GM19328 (cell line): ENCODE data around the gene TMEM86A.

Experiments used
- ATAC-seq: cut with Tn5 transposase; IDR thresholded peaks from one replicate; pipeline ENCODE4 v1.9.1; 2021; ENCODE audit warnings: mild to moderate bottlenecking, moderate library complexity; ENCODE audit not compliant: unreplicated experiment

TMEM86A gene

GRCh38 chr11:18754308-18754707 is 55.7 kb downstream of the TMEM86A start:
- no peak for ATAC-seq
